Liver (tissue), 3 donors: ENCODE results near the gene SPATS2.

Source experiments
- FOXA1 ChIP-seq: IDR thresholded peaks from 2 replicates; pipeline ENCODE4 v1.6.1; 2016; ENCODE audit warnings: antibody characterized with exemption
- GABPA ChIP-seq, 2 donors: IDR thresholded peaks in 1 of 2; conservative IDR thresholded peaks in 1 of 2; 2 replicates each; pipeline ENCODE4 v1.6.1; 2016; ENCODE audit warnings: antibody characterized with exemption in 2 of 2, mild to moderate bottlenecking in 1 of 2, moderate library complexity in 1 of 2
- JUND ChIP-seq, 2 donors: IDR thresholded peaks; 2 replicates each; pipeline ENCODE4 v1.6.1; 2016; ENCODE audit warnings: antibody characterized with exemption in 2 of 2
- MAX ChIP-seq: IDR thresholded peaks from 2 replicates; pipeline ENCODE4 v1.6.1; 2016; ENCODE audit warnings: antibody characterized with exemption
- NR2F2 ChIP-seq: IDR thresholded peaks from 2 replicates; pipeline ENCODE4 v1.6.1; 2016; ENCODE audit warnings: antibody characterized with exemption
- RAD21 ChIP-seq, 2 donors: IDR thresholded peaks; 2 replicates each; pipeline ENCODE4 v1.6.1; 2016; ENCODE audit warnings: antibody characterized with exemption in 2 of 2, mild to moderate bottlenecking in 2 of 2
- RXRA ChIP-seq, 2 donors: IDR thresholded peaks; 2 replicates each; pipeline ENCODE4 v1.6.1; 2017 to 2018; ENCODE audit warnings: antibody characterized with exemption in 2 of 2, mild to moderate bottlenecking in 1 of 2
- SP1 ChIP-seq: IDR thresholded peaks from 2 replicates; pipeline ENCODE4 v1.6.1; 2018; ENCODE audit warnings: antibody characterized with exemption, mild to moderate bottlenecking
- TAF1 ChIP-seq: conservative IDR thresholded peaks from 2 replicates; pipeline ENCODE4 v1.6.1; 2016; ENCODE audit warnings: antibody characterized with exemption, mild to moderate bottlenecking
- YY1 ChIP-seq: IDR thresholded peaks from 2 replicates; pipeline ENCODE4 v1.6.1; 2016; ENCODE audit warnings: antibody characterized with exemption, mild to moderate bottlenecking
- TF ChIP-seq, protein P1 (sequence below): fragments of 150-350 bp; IDR thresholded peaks from 2 replicates; pipeline ENCODE4 v1.5.1; 2017; ENCODE audit warnings: improper control_type of control experiment, low read depth, low read length; ENCODE audit not compliant: missing input control
- TF ChIP-seq, protein P2 (sequence below): IDR thresholded peaks from 2 replicates; pipeline ENCODE4 v1.6.1; 2016; ENCODE audit warnings: antibody characterized with exemption, mild to moderate bottlenecking
- TF ChIP-seq, protein P3 (sequence below): IDR thresholded peaks from 2 replicates; pipeline ENCODE4 v1.6.1; 2016; ENCODE audit warnings: antibody characterized with exemption
- TF ChIP-seq, protein P4 (sequence below): IDR thresholded peaks from 2 replicates; pipeline ENCODE4 v1.6.1; 2016; ENCODE audit warnings: antibody characterized with exemption
- donor health status: healthy.
- donor health status: healthy.

GRCh38 chr12:49552014-49552413 lies 184.8 kb downstream of the SPATS2 start:
- TF ChIP-seq, protein P1, sequence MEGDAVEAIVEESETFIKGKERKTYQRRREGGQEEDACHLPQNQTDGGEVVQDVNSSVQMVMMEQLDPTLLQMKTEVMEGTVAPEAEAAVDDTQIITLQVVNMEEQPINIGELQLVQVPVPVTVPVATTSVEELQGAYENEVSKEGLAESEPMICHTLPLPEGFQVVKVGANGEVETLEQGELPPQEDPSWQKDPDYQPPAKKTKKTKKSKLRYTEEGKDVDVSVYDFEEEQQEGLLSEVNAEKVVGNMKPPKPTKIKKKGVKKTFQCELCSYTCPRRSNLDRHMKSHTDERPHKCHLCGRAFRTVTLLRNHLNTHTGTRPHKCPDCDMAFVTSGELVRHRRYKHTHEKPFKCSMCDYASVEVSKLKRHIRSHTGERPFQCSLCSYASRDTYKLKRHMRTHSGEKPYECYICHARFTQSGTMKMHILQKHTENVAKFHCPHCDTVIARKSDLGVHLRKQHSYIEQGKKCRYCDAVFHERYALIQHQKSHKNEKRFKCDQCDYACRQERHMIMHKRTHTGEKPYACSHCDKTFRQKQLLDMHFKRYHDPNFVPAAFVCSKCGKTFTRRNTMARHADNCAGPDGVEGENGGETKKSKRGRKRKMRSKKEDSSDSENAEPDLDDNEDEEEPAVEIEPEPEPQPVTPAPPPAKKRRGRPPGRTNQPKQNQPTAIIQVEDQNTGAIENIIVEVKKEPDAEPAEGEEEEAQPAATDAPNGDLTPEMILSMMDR: no peak
- TF ChIP-seq MAX (no peak), NR2F2 (no peak), SP1 (peak; percentile 87), RXRA (IDR thresholded peaks at IDR 0.05) (peak; percentile 67 to 73), RAD21 (IDR thresholded peaks at IDR 0.05) (peak in 1 of 2 donors; percentile 45), TAF1 (no peak), YY1 (no peak), GABPA (IDR thresholded peaks at IDR 0.05 in 1 of 2, conservative IDR thresholded peaks at IDR 0.05 in 1 of 2) (peak in 1 of 2 donors; percentile 38), FOXA1 (no peak), JUND (IDR thresholded peaks at IDR 0.05) (peak in 1 of 2 donors; percentile 23)
- TF ChIP-seq, protein P2, sequence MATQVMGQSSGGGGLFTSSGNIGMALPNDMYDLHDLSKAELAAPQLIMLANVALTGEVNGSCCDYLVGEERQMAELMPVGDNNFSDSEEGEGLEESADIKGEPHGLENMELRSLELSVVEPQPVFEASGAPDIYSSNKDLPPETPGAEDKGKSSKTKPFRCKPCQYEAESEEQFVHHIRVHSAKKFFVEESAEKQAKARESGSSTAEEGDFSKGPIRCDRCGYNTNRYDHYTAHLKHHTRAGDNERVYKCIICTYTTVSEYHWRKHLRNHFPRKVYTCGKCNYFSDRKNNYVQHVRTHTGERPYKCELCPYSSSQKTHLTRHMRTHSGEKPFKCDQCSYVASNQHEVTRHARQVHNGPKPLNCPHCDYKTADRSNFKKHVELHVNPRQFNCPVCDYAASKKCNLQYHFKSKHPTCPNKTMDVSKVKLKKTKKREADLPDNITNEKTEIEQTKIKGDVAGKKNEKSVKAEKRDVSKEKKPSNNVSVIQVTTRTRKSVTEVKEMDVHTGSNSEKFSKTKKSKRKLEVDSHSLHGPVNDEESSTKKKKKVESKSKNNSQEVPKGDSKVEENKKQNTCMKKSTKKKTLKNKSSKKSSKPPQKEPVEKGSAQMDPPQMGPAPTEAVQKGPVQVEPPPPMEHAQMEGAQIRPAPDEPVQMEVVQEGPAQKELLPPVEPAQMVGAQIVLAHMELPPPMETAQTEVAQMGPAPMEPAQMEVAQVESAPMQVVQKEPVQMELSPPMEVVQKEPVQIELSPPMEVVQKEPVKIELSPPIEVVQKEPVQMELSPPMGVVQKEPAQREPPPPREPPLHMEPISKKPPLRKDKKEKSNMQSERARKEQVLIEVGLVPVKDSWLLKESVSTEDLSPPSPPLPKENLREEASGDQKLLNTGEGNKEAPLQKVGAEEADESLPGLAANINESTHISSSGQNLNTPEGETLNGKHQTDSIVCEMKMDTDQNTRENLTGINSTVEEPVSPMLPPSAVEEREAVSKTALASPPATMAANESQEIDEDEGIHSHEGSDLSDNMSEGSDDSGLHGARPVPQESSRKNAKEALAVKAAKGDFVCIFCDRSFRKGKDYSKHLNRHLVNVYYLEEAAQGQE: no peak
- TF ChIP-seq, protein P3, sequence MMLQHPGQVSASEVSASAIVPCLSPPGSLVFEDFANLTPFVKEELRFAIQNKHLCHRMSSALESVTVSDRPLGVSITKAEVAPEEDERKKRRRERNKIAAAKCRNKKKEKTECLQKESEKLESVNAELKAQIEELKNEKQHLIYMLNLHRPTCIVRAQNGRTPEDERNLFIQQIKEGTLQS: no peak
- TF ChIP-seq, protein P4, sequence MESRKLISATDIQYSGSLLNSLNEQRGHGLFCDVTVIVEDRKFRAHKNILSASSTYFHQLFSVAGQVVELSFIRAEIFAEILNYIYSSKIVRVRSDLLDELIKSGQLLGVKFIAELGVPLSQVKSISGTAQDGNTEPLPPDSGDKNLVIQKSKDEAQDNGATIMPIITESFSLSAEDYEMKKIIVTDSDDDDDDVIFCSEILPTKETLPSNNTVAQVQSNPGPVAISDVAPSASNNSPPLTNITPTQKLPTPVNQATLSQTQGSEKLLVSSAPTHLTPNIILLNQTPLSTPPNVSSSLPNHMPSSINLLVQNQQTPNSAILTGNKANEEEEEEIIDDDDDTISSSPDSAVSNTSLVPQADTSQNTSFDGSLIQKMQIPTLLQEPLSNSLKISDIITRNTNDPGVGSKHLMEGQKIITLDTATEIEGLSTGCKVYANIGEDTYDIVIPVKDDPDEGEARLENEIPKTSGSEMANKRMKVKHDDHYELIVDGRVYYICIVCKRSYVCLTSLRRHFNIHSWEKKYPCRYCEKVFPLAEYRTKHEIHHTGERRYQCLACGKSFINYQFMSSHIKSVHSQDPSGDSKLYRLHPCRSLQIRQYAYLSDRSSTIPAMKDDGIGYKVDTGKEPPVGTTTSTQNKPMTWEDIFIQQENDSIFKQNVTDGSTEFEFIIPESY: no peak
